Stimulated activated CD8-positive, alpha-beta memory T cell treated with anti-CD3 and anti-CD28 coated beads, Interleukin-2, amount 100 ng/mL, for 48 hours (primary cell): ENCODE measurements around the gene ST14.
"Not testable (repeated sequence)": the region's sequence is repeated elsewhere in the genome, so short reads cannot be mapped to it uniquely, and the experiment has no call there.

ENCODE experiments used
- DNase-seq, 2 donors: peaks; one replicate each; pipeline ENCODE4 v3.0.0-alpha.2; 2020; ENCODE audit warnings: low read depth in 2 of 2

ST14 gene

GRCh38 chr11:130163346-130164220 lies 4.0 kb downstream of the ST14 start:
- no peak for DNase-seq

DNA sequence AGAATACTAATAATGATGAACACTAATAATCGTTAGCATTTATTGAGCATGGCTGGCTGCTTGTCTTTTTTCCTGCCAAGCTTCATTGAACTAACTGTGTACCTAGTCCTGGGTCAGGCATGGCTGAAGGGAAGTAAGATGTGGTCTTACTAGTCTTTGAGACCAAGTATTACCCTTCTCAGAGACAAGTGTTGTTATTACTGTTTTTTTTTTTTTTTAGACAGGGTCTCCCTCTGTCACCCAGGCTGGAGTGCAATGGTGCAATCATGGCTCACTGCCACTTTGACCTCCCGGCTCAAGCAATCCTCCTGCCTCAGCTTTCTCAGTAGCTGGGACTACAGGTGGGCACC lies 4.6 kb downstream of the ST14 start:
- DNase-seq: no peak

DNA sequence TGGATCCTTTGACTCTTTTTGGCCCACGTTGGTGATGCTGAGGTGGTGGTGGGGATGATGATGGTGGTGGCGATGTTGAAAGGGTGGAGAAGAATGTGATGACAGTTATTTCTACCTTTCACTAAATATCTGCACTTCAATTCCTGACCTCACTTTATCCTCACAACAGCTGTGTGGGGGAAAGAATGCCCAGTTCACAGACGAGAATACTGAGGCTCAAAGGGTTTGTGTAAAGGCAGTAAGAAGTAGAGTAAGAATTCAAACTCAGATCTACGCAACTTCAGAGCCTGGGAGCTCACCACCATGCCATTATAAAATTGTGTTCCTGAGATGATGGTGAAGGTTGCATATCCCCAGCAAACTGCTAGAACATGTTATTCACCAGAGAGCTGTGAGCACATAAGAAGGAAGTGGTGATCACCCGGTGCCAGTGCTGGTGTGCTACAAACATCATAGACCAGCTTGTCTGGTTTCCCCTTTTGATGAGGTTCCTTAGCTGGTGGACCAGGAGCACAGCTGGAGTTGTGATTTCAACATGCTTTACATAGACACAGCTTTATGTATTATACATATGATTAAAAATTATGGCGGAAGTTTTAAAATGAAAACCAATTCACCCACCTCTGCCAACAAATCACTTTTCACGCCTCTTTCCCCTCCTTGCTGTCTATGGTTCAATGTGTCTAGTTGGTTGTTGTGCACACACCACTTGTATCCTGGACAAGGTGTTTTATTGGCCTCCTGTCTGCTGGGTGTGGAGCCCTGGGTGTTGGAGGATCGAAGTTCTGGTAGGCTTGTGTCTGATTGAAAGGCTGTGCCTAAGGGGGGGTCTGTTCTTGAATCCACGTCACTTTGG lies 6.2 kb downstream of the ST14 start:
- no peak for DNase-seq

- DNase-seq: no peak
These were observed 6.8 kb downstream of the ST14 start for GRCh38 chr11:130166457-130166784.

GRCh38 chr11:130167146-130167545 lies 7.6 kb downstream of the ST14 start:
- no peak for DNase-seq

DNA sequence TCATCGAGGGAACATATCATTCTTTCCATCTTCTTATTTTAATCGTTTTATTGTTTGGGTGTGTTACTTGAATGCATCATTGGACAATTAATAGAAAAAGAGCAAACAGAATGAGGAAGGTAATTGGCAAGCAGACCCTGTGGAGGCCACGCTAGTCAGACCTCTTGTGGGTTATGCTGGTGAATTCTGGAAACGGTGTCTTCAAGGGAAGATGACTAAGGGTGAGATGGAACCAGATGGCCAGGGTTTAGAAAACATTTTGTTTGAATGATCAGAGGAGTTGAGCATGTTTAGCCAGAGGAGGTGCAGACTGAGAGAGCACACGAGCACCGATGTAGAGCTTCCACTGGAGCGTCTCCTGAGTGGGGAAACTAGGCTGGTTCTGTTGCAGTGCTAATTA lies 8.5 kb downstream of the ST14 start:
- DNase-seq: no peak

DNA sequence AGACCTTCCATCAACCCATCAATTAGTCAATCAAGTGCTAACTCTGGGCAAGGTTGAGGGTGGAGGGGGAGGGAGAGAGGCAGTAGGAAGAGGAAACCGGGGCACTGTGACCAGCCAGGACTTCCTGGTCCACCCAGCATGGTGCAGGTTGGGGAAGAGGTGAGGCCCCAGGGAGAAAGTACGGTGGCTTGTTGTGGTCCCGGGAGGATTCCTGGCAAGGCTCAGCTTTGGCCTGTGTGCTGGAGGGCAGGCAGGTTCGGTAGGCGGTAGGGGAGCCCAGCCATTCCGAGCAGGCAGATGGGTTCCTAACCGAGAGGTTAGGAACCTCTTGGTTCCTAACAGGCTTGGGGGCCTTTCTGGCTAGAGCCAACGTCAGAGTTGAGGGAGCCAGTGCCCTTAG lies 10.8 kb downstream of the ST14 start:
- no peak for DNase-seq

DNA sequence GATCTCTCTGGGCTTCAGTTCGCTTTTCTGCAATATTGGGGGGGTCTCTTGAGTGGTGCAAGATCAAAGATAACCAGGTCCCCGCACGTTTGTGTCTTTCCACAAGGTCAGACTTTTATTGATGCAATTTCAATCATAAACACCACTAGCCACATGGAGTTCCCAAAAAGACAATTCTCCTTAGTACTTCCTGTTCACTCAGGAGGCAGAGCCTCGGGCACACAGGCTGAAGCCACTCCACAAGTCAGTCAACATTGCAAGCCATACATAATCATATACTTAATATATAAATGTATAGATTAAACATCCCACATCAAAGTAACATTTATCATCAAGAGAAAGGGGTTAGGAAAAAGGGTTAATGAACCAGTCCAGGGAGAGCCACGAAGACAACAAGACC lies 12.0 kb downstream of the ST14 start:
- DNase-seq: no peak

DNA sequence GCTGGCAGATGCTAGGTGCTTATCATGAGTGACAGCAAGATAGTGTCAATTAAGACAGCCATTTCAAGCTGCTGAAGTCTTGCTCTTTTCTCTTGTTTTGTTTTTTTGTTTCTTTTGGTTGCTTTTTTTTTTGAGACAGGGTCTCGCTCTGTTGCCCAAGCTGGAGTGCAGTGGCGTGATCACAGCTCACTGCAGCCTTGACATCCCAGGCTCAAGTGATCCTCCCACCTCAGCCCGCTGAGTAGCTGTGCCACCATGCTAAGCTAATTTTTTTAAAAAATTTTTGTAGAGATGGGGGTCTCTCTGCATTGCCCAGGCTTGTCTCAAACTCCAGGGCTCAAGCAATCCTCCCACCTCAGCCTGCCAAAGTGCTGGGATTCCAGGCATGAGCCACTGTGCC lies 12.4 kb downstream of the ST14 start:
- DNase-seq: not testable (repeated sequence)

- DNase-seq: no peak
These were observed 15.1 kb downstream of the ST14 start for GRCh38 chr11:130174642-130175041.

DNA sequence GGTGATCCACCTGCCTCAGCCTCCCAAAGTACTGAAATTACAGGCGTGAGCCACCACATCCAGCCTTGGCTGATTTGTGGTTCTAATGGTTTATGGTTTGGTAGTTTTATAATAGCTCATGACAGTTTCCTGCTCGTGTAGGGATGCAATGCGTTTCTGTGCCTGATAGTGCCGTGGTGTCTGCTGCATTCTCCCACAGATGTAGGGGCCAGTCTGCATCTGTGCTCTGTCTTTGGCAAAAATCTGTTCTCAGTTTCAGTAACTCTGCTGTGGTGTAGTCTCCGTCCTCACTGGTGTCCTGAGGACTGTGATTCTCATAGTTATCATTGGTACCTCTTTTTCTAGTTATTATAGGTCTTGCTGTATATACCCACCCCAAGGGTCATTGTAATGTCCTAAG lies 16.3 kb downstream of the ST14 start:
- DNase-seq: no peak

GRCh38 chr11:130177782-130178181 lies 18.2 kb downstream of the ST14 start:
- DNase-seq: no peak

GRCh38 chr11:130178441-130179339 lies 19.1 kb downstream of the ST14 start:
- DNase-seq: no peak

DNA sequence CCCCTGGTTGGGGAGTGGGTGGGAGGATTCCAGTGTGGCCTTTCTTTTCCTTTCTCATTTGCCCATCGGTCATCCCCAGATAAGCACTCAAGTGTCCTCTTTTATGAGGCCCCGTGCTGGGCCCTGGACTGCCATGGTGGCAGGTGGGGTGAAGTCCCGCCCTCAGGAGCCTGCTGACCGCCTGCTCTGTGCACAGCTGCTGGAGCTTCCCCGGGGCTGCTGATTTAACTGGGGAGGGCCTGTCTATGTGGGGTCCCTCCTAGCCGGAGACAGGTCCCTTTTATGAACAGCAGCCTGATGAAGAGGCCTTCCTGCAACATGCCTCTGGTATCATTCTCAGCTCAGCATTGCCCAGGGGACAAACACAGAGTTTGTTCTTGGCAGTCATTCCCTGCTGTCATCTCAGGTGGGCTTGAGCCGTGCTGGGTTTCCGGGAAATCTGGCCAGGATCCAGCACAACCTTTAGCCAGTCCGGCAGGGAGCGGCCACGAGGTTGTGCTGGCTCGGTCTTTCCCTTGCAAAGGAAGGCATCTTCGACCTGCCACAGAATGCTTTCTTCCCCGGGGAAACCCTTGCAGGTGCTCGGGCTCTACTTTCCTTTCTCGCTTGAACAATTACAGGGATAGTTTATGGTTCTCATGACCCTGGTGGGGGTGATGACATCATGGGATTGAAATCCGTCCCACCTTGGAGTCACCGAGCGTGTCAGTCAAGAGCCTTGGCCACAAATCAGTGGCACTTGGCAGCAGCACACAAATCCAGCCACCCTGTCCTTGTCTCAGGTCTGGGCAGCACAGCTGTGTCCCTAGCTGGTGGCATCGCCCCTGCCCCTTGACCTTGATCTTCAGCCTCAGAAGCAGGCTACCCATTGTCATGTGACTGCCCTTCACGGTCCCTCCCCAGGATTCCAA lies 20.1 kb downstream of the ST14 start:
- DNase-seq: no peak

- DNase-seq: no peak
These were observed 20.9 kb downstream of the ST14 start for GRCh38 chr11:130180491-130180890.

- no peak for DNase-seq
These were observed 21.3 kb downstream of the ST14 start for GRCh38 chr11:130180896-130181294.

DNA sequence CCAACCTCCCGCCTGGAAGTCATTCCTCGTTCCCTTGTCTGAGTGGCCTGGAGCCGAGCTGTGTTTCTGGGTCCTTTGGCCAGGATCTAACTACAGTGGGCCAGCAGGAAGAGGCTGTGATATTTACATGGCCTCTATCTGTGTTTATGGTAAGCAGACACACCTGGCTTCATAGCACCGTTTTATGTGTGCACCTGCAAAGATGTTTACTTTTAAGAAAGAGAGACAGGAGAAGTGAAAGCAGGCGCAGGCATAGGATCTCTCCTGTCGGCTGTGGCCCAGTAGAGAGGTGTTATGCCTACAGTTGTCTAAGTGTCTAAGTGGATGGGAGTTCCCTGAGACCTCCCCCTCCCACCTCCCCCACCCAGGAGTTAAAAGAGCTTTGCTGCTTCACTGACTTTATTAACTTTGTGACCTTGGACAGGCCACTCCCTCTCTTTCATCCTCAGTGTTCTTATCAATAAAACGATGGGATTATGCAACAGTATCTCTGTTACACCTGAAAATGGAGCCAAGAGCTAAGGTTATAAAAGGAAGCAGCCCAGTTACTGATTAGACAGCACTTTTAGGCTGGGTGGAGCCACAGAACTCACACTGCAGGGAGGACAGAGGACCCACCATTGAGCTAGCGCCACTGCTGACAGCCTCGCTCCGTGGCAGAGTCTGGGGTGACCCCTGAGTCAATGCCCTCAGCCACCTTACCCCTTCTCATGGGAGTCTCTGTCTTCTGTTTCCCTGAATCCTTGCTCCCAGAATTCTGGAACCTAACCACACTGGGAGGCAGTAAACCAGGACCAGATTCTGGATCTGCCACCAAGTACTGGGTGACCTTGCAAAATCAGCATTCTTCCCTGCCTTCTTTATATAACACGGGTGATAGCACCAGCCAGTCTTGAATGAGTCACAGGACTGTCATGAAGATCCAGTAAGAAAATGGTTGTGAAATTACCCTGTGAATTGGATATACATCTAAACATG lies 22.0 kb downstream of the ST14 start:
- no peak for DNase-seq

DNA sequence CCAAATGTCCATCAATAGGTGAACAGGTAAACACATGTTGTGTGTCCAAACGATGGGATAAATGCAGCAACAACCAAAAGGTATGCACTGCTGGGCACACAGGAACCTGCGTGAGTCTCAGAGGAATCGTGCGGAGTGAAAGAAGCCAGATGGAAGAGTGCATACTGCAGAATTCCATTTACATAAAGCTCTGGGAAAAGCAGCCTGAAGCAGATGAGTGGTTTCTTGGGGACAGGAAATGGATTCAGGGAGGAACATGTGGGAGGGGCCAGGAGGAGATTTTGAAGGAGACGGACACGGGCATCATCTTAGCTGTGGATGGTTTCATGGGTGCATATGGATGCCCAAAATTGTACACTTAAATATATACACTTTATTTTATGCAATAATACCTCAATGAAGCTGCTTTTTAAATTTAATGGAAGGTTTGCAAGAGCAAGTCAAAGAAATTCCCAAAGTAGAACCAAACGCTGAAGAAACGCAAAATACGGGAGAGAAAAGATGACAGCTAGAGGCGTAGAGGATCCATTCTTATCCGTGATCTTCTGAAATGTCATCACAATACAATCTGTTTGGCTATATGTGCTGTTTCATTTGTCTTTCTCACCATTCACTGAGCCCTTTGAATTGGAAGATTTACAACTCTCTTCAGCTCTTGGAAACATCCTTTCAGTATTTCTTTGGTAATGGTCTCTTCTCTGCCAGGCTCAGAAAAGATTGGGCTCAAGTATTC lies 24.5 kb downstream of the ST14 start:
- DNase-seq: no peak

DNA sequence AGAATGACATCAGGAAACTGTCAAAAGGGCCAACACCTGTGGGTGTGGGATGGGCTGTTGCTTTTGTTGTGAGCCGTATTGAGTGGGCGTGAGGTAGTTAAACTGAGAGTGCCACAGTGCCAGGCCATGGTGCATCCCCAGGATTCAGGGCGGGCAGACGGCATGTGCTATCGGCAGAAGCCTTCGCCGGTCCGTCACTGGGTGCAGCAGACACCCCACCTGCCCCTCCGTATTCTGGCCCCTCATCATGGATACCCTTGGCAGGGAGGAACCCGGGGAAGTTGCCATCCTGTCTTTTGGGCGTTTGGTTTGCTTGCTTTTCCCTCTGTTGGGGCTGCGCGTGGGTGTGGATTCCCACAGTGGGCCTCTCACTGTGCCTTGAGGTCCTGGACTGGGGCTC lies 27.5 kb downstream of the ST14 start:
- no peak for DNase-seq
